IPS-NIHi7 (cell line): ENCODE results near the gene TRIM37.
"Not testable (repeated sequence)": the region's sequence is repeated elsewhere in the genome, so short reads cannot be mapped to it uniquely, and the experiment has no call there.

Source experiments
- DNase-seq: peaks from one replicate; pipeline ENCODE4 v3.0.0; 2012; ENCODE audit warnings: mixed read lengths; ENCODE audit errors: extremely low spot score

TRIM37 gene, protein sequence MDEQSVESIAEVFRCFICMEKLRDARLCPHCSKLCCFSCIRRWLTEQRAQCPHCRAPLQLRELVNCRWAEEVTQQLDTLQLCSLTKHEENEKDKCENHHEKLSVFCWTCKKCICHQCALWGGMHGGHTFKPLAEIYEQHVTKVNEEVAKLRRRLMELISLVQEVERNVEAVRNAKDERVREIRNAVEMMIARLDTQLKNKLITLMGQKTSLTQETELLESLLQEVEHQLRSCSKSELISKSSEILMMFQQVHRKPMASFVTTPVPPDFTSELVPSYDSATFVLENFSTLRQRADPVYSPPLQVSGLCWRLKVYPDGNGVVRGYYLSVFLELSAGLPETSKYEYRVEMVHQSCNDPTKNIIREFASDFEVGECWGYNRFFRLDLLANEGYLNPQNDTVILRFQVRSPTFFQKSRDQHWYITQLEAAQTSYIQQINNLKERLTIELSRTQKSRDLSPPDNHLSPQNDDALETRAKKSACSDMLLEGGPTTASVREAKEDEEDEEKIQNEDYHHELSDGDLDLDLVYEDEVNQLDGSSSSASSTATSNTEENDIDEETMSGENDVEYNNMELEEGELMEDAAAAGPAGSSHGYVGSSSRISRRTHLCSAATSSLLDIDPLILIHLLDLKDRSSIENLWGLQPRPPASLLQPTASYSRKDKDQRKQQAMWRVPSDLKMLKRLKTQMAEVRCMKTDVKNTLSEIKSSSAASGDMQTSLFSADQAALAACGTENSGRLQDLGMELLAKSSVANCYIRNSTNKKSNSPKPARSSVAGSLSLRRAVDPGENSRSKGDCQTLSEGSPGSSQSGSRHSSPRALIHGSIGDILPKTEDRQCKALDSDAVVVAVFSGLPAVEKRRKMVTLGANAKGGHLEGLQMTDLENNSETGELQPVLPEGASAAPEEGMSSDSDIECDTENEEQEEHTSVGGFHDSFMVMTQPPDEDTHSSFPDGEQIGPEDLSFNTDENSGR

DNA sequence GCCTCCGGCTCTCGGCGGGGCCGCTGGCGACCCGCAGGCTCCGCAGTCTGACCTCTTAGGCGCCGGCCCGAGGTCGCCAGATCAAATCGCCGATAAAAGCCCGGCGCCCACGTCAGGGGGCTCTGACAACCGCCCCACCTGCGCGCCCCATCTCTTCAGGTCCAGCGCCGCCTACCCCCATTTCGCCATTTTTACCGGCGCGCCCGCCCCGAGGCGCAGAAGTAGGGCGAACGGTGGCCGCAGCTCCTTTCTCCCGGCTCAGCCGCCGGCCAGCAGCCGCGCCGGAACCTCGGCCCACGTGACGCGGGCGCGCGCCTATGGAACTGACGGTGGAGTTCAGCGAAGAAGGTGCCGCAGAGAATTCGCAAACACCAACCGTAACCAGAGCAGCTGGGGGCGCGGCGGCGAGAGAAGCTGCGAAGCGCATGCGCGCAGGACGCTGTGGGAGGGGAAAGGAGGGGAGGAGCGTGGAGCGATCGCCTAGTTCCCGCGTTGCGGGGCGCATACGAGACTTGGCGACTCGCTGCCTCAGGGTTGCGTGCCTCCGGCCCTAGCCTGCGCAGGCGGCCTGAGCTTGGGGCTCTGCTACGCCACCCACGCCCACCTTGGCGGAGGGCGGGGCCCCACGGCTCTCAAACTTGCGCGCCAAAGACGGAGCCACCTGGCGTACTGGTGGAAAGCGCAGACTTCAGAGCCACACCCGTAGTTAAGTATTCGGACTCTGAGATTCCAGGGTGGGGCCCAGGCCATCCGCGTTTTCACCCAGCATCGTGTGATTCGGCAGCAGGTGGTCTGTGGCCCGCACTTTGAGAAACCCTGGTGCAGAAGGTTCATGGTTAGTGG, at the start of gene TRIM37:
Gene TRIM37, minus strand, starts transcription at position 418 of the 843 bp plus-strand sequence. CDS start 419 bp downstream, outside the sequence.
- peak; percentile 99 for DNase-seq

DNA sequence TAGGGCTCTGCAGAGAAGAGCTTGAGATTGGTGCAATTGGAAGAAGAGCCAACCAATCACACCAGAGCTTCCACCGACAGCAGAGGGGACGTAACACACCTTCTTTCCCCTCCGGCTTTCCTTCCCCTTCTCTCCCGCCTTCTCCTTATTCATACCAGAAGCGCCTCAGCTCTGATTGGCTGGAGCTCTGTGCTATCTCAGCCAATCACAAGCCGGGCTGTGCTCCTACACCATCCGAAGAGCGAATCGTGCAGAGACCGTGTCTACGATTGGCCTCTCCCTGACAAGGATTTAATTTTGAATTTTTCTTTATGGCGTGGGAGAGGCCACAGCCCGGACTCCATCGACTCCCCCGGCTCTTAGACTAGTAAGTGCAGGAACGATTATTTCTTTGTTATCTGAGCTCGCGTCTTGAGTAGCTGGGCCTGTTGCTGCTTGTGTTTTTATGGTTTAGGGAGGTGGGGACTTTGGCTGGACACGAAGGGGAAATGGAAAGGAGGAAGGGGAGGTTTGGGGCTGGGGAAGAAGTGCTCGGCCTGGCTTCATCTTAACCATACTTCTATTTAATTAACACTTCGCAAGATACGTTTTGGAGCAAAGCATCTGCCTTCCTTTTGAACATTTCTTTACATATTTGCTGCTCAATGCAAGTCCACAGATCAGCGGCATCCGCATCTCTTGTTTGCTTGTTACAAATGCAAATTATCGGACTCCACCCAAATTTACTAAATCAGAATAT, 48.9 kb upstream of the TRIM37 start, which contains the start of gene PRR11:
Gene PRR11, plus strand, starts transcription at position 308 of the 739 bp plus-strand sequence. CDS start 14,007 bp downstream, outside the sequence.
- peak; percentile 94 for DNase-seq

DNA sequence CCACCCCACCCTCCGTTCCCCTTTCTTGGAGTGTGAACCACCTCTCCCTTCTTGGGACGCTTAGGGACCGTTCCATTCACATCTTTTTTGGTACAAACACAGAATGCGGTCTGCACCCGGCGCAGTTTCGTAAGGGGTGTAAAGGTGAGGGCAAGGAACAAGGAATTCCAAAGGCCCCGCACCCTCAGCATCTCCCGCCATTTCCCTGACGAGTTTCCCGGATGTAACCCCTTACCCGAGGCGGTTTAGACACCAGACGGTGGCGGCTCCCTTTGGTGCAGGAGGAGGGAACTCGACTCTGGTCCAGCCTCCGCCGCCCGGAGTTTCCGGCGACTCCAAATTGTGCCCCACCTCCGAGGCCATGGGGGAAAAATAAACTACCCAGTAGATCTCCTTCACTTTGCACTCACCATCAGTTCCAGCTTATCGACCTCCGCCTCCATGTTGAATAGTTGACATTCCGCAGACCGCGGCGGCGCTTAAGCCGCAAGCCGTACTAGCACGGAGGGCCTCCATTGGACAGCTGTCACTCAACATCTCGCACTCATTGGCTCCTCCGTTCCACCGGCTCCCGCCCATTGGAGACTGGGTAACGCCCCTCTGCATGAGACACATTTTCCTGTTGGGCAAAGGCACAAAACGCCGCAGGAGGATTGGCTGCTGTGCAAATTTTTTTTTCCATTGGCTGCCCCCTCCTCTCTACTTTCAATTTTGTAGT, 48.2 kb upstream of the TRIM37 start, which contains the start of gene SKA2:
Gene SKA2, minus strand, starts transcription at position 466 of the 718 bp plus-strand sequence. Its CDS starts 23 bp downstream, at position 443.
- DNase-seq, result peak; percentile 88

DNA sequence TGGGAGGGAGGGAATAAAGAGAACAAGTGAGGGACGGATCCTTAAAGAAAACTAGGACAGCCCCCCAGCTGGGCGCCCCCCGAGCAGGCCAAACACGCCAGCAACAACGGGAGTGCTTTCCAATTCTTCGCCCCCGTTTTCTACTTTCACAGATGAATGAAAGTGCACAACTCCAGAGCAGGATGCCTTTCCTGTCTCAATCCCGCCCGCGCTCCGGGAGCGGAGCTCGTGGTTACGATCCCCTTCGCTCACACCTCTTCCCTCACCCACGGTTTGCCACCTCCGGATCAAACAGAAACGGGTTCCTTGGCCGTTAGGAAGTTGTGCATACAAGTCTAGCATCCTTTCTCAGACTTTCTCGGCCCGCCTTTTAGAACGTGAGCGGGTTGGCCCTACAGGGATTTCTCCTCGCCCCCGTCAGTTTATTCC, 47.6 kb upstream of the TRIM37 start:
- DNase-seq, result peak; percentile 28

DNA sequence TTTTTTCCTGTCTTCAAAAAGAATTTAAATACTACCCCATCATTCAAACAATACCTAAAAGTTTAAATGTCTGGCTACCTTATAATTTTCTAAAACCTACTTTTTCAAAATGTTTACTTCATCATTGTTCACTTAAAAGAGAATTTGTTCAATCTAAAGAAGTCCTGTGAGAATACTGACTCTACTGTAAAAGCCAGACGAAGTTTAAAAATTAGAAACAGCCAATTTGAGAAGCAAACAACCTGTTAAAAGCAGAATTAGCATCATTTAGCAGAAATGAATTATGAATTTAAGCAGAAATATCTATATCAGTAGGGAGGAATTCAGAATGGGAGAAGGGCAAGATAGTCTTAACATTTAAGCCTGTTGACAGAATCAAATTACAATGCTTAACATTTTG, 46.2 kb upstream of the TRIM37 start:
- DNase-seq, result no peak

DNA sequence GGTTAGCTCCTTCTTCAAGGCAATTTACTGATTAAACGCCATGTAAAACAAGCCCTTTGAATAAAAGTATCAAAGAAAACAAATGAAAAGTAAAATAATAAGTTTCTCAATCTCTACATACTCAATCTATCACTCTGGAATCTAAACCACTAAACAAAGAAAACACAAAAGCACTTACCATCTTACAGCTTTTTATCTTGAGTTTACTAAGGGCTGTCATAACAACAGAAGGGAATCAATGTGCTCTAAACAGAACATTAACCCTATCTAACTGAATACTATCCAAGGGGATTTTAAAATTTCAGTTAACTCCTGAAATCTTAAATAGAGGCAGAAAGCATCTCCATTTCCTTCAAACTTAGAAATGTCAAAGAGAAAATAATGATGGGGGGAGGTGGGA, 44.9 kb upstream of the TRIM37 start:
- DNase-seq, result no peak

DNA sequence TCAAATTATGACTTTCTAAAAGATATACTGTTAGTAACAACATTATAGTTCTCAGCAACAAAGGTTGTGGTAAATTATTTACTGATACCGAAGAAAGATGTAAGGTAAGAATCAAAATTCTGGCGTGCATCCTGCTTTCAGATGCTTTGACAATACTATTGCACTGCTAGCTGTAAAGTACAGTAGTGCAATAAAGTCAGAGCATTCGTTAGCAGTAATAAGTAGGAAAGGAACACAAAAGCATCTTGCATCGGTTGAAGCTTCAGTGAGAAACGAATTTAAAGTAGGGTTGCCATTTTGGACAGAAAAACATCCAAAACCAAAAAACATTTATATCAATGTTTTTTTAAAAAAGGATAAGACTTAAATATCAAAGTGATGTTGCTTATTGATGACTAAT, 44.3 kb upstream of the TRIM37 start:
- DNase-seq, result no peak

DNA sequence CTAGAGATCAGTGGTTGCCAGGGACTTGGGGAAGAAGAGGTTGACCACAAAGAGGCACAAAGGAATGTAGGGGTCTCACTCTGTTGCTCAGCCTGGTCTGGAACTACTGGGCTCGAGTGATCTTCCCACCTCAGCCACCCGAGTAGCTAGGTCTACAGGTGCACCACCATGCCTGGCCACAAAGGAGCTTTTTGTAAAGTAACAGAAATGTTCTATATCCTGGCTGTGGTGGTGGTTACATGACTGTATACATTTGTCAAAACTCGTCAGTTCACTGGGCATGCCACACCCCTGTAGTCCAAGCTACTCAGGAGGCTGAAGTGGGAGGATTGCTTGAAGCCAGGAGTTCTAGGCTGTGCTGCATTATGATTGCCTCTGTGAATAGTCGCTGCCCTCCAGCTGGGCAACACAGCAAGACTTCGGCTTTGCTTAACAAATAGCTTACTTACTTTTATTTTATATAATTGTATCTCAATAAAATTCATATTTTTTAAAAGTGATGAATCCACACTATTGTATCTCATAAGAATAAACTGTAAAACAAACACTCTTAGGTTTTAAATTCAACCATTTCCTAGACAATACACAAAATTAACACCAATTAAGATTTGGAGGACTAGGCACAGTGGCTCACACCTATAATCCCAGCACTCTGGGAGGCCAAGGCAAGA, 43.3 kb upstream of the TRIM37 start:
- DNase-seq, result no peak

DNA sequence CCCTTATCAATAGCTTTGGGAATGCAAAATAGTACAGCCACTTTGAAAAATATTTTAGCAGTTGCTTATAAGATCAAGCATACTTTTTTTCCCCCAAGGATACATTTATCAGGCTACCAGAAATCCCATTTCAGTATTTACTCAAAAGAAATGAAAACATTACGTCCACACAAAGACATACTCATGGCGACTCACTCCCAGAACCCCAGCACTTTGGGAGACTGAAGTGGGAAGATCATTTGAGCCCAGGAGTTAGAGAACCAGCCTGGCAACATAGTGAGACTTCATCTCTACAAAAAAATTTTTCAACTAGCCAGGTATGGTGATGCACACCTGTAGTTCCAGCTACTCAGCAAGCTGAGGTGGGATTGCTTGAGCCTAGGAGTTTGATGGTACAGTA, 42.4 kb upstream of the TRIM37 start:
- no peak for DNase-seq

DNA sequence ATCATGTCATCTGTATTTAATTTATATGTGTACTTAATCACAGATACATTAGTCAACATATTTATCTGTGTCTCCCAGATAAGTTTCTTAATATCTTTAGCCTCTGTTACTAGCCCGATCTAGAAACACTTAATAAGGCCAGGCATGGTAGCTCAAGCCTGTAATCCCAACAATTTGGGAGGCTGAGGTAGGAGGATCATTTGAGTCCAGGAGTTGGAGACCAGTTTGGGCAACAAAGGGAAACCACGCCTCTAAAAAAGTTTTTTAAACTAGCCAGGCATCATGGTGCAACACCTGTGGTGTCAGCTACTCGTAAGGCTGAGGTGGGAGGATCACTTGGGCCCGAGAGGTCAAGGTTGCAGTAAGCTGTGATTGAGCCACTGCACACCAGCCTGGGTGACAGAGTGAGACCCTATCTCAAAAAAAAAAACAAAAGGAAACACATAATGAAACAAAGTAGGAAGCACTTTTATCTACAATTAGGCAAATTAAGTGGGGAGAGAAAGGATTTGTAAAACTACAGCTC, 39.0 kb upstream of the TRIM37 start:
- DNase-seq, result no peak

DNA sequence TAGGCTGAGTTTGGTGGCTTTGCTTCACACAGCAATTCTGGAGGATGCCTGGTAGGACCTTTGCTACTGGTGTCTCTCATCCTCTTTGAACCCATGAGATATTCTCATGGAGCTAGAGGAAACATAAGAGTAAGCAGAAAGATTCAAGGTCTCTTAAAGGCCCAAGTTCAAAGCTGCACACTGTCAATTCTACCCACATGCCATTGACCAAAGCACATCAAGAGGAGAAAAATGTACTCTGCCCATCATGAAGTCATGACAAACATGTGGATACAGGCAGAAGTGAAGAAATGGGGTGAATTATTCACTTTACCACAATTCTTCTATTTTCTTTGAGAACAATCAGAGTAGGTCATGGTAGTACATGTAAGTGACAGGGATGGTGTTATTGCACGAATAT, 35.2 kb upstream of the TRIM37 start:
- DNase-seq, result no peak

DNA sequence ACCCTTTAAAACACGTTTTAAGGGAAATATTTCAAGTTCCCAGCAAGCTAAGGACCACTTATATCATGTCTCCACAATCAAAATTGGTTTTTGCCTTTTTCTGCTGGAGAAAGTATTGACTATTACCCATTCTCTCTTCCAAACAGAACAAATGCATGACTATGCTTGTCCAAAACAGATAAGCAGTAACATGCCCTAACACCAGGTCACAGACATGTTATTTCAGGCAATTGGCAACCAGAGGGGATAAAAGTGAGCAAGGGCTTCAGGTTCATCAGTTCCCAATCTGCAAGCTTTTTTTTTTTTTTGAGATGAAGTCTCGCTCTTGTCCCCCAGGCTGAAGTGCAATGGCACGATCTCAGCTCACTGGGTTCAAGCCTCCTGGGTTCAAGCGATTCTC, 33.3 kb upstream of the TRIM37 start:
- no peak for DNase-seq

DNA sequence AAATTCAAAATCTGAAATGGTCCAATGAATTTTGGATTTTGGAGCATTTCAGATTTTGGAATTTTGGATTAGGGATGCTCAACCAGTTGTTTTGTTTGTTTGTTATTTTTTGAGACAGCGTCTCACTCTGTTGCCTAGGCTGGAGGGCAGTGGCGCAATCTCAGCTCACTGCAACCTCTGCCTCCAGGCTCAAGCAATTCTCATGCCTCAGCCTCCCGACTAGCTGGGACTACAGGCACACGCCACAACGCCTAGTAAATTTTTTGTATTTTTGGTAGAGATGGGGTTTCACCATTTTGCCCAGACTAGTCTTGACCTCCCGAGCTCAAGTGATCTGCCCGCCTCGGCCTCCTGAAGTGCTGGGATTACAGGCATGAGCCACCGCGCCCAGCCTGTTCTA, 31.7 kb upstream of the TRIM37 start:
- not testable (repeated sequence) for DNase-seq

DNA sequence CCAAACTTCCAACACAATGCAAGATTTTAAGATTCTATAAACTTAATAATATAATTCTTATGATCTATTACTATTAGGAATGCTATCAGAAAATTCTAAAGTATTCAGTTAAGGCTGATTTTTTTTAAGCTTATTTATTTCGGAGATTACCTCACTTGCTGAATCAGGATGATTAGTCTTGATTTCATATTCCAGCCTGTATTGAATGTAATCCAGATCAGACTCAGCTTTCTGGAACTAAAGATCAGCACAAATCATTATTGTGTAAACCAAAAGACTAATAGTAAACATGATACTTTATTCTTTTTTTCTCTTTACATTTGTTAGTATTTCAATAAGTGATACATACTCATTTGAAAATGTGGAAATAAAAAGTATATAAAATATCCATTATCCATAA, 24.5 kb upstream of the TRIM37 start:
- no peak for DNase-seq

DNA sequence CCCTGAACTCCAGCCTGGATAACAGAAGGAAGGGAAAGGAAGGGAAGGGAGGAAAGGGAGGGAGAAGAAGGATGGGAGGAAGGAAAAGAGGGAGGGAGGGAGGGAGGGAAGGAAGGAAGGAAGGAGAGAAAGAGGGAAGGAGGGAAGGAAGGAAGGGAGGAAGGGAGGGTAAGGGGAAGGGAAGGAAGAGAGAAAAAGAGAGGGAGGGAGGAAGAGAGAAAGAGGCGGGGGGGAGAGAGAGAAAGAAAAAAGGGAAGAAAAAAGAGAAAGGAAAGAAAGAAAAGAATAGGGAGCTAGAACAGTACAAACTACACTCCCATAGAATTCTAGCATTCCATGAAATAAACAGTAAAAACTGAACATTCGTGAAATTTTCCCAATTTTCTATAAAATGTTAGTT, 23.1 kb upstream of the TRIM37 start:
- DNase-seq, result no peak

DNA sequence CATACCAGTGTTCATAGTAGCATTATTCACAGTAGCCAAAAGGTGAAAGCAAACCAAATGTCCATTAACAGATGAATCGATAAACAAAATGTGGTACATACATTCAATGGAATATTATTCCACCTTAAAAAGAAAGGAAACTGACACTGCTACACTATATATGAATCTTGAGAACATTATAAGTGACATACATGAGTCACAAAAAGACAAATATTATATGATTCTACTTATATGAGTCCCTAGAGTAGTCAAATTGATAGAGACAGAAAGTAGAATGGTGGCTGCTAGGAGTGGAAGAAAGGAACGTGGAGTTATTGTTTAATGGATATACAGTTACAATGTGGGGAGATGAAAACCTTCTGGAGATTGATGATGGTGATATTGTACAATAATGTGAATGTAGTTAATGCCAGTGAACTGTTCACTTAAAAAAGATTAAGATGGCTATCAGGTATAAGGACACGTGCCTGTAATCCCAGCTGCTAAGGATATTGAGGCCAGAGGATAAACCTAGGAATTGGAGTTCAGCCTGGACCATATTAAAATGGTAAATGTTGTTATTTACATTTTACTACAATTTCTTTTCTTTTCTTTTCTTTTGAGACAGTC, 20.2 kb upstream of the TRIM37 start:
- no peak for DNase-seq

DNA sequence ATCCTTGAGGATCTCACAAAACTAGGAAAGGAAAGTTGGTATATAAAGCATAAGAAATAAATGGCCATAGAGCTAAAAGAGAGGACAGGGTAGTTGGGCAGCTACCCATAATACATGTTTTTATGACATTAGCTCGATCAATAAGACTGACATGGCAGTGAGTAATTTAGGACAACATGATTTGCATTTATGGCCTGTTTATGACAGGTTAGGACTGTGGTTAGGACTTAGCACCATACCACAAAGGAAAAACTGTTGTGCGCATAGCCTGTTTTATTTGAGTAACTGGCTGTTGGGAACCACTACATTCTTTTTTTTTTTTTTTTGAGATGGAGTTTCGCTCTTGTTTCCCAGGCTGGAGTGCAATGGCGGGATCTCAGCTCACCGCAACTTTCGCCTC, 18.0 kb upstream of the TRIM37 start:
- no peak for DNase-seq

DNA sequence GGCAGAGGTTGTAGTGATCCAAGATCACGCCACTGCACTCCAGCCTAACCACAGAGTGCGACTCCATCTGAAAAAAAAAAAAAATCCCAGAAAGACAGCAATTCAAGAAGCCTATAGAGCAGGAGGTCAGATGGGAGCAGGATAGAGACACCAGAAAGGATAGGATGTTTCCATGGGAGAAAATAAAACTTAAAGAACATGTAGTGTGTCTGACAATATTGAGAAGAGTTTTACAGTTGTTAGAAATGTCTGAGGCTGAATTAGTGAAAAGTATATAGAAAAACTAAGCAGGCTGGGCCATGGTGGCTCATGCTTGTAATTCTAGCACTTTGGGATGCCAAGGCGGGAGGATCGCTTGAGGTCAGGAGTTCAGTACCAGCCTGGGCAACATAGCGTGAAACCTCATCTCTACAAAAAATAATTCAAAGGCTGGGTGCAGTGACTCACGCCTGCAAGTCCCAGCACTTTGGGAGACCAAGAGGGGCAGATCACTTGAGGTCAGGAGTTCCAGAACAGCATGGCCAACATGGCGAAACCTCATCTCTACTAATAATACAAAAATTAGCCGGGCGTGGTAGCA, 15.3 kb upstream of the TRIM37 start:
- DNase-seq, result no peak
